Measurements from ENCODE around the gene CTNNA3.

The CTNNA3 gene

DNA sequence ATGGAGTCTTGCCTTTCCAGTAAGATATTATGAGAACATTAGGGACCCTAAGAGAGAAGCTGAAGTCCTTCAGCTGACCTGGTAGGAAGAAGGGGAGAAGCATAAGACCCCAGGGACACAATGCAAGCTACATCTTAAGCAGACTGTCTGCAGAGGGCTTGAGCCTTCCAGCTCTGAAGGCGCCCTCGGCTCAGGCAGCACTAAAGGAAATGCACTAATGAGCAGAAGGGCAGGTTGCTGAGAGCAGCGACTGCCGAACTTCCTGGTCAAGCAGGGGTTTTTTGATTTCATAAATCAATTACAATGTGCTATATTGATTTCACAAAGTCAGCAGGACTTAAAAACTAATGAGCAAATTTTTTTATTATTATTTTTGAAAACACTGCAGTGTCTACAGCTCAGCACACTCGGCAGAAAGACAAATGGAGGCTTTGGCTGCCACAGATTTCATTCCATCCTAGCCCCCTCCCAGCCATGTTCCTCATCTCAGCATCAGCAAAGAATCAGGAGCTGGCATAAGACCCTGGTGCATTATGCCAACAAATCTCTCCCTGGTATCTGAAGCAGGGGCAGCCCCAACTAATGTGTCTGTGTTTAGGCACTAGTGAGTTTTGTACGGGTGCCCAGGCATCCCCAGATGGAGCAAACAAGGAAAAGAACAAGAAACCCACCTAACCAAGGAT, 713.1 kb downstream of the CTNNA3 start:
- no peak overlapping the region for H3K27ac ChIP-seq (ENCODE audit: low read length)
- no peak overlapping the region for H3K9ac ChIP-seq (ENCODE audit: low read length)
- H3K27me3 ChIP-seq (ENCODE audit: control insufficient read depth, insufficient read depth, low read length): no peaks in the 10 kb centered on the region
- H3K9me3 ChIP-seq (ENCODE audit: control insufficient read depth, low read depth, low read length): no peaks in the 10 kb centered on the region
- H3K36me3 ChIP-seq (ENCODE audit: control insufficient read depth, low read depth, low read length): no peaks in the 10 kb centered on the region
- H3K4me1 ChIP-seq (ENCODE audit: control insufficient read depth, low read depth, low read length): no peaks in the 10 kb centered on the region
- H3K4me3 ChIP-seq (ENCODE audit: low read length): no peak overlapping the region

DNA sequence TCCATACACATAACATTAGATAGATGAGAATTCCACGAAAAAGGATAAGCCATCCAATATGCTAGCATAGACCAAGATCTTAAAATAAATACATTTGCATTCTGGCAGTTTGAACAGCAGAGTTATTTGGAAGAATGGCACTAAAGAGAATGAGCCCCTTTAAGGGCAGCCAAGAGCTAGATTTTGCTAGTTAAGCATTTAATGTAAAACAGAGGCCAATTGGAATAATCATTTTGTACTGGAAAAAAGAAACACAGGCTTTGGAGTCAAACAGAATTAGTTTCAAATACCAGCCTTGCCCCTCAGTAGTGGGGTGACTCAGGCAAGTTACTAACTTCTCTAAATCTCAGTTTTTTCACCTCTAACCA, 714.0 kb downstream of the CTNNA3 start:
- H3K36me3 ChIP-seq (ENCODE audit: control insufficient read depth, low read depth, low read length): no peaks in the 10 kb centered on the region
- no peaks in the 10 kb centered on the region for H3K27me3 ChIP-seq (ENCODE audit: control insufficient read depth, insufficient read depth, low read length)
- H3K9me3 ChIP-seq (ENCODE audit: control insufficient read depth, low read depth, low read length): no peaks in the 10 kb centered on the region
- no peak overlapping the region for H3K4me3 ChIP-seq (ENCODE audit: low read length)
- no peak overlapping the region for H3K27ac ChIP-seq (ENCODE audit: low read length)
- no peaks in the 10 kb centered on the region for H3K4me1 ChIP-seq (ENCODE audit: control insufficient read depth, low read depth, low read length)
- no peak overlapping the region for H3K9ac ChIP-seq (ENCODE audit: low read length)

DNA sequence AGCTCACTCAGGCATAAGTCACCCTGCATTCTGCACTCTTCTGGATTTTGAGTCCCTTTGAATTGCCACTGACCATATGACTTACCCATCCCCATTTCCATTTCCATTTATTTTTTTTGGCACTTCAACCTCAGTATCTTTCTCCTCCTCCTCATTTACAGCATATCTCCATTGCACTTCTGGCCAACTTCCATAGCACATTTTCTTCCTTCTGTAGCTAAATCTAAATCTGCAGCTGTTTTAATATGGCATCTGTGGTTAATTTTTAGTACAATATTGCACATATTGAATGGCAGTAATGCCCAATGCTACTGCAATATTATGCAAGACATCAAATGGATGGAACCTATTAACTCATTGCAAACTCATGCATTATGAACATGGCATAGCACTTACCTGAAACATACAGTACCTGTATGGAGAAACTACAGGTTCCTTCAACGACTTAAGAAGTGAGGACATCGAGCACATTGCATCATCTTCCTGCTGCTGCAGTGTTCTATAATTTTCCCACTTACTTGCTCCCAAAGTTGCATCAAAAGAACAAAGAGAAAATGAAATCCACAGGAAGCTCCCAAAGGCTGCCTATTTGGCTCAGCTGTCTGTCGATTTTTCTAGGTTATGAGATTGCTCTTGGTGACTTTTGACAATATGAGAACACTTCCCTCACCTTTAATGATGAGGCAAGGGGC, 714.5 kb downstream of the CTNNA3 start:
- no peak overlapping the region for H3K4me3 ChIP-seq (ENCODE audit: low read length)
- no peak overlapping the region for H3K27ac ChIP-seq (ENCODE audit: low read length)
- no peaks in the 10 kb centered on the region for H3K36me3 ChIP-seq (ENCODE audit: control insufficient read depth, low read depth, low read length)
- no peak overlapping the region for H3K9ac ChIP-seq (ENCODE audit: low read length)
- H3K9me3 ChIP-seq (ENCODE audit: control insufficient read depth, low read depth, low read length): no peaks in the 10 kb centered on the region
- no peaks in the 10 kb centered on the region for H3K4me1 ChIP-seq (ENCODE audit: control insufficient read depth, low read depth, low read length)
- no peaks in the 10 kb centered on the region for H3K27me3 ChIP-seq (ENCODE audit: control insufficient read depth, insufficient read depth, low read length)

DNA sequence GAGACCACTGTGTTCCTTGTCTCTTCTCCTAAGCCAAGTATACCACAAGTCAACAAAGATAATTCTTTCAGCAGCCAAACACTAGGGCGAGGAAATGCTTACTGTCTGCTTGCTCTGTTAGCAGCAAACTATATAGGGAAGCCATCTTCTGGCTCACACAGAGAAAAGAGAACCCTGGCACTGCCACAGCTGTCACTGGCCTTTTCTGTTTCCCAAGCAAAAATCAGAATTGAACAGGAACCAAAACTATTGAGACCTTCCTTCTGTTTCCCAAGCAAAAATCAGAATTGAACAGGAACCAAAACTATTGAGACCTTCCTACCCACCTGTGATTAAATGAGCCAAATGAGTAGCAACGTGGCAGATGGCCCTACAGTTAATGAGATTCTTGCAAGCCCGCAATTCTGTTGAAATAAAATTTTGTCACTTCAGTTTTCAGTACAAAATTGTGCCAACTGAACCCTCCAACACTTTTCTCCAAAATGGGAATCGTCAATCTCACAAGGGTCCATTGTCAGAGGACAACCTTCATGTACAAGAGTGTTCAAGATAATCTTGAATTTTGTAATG, 715.7 kb downstream of the CTNNA3 start:
- Histone ChIP-seq H3K9ac (ENCODE audit: low read length) (no peak overlapping the region), H3K9me3 (ENCODE audit: control insufficient read depth, low read depth, low read length) (no peaks in the 10 kb centered on the region), H3K27me3 (ENCODE audit: control insufficient read depth, insufficient read depth, low read length) (no peaks in the 10 kb centered on the region), H3K4me1 (ENCODE audit: control insufficient read depth, low read depth, low read length) (no peaks in the 10 kb centered on the region), H3K4me3 (ENCODE audit: low read length) (no peak overlapping the region), H3K36me3 (ENCODE audit: control insufficient read depth, low read depth, low read length) (no peaks in the 10 kb centered on the region), H3K27ac (ENCODE audit: low read length) (no peak overlapping the region)

DNA sequence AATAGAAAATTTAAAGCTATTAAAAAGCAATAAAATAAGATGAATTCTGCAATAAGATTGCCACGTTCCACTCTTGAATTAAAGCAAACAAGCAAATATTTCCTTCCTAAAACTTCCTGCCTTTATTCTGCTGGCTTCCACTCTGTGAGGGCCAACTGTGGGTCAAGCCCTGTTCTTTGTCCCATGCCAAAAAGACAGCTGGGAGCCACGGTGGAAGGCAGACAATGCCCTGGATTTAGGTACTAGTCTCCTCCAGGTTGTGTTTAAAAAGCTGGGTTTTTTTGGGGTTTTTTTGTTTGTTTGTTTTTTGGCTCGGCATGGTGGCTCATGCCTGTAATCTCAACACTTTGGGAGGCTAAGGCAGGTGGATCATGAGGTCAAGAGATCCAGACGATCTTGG, 731.0 kb downstream of the CTNNA3 start:
- Histone ChIP-seq H3K4me1 (ENCODE audit: control insufficient read depth, low read depth, low read length) (no peaks in the 10 kb centered on the region), H3K27ac (ENCODE audit: low read length) (no peak overlapping the region), H3K9ac (ENCODE audit: low read length) (no peak overlapping the region), H3K4me3 (ENCODE audit: low read length) (no peak overlapping the region), H3K9me3 (ENCODE audit: control insufficient read depth, low read depth, low read length) (no peaks in the 10 kb centered on the region), H3K36me3 (ENCODE audit: control insufficient read depth, low read depth, low read length) (no peaks in the 10 kb centered on the region), H3K27me3 (ENCODE audit: control insufficient read depth, insufficient read depth, low read length) (no peaks in the 10 kb centered on the region)

DNA sequence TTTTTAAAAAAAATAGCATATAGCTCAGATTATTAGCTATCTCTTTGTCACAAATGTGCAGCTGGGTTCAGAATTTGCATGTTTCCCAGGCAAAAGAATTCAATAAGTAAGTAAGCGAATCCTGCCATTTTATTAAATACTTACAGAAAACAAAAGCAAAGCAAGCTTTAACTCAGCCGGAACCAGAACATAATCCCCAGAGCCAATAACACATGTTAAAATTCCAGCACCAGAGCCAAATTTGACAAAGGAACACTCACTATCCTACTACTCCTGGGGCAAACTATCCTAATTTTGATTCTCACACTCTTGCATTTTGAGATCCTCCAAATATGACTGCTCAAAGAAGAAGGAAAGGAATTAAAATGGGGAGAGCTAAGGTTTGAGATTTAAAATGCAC, 737.5 kb downstream of the CTNNA3 start:
- Histone ChIP-seq H3K27me3 (ENCODE audit: control insufficient read depth, insufficient read depth, low read length) (no peaks in the 10 kb centered on the region), H3K4me3 (ENCODE audit: low read length) (no peak overlapping the region), H3K27ac (ENCODE audit: low read length) (no peak overlapping the region), H3K36me3 (ENCODE audit: control insufficient read depth, low read depth, low read length) (no peaks in the 10 kb centered on the region), H3K9ac (ENCODE audit: low read length) (no peak overlapping the region), H3K9me3 (ENCODE audit: control insufficient read depth, low read depth, low read length) (no peaks in the 10 kb centered on the region), H3K4me1 (ENCODE audit: control insufficient read depth, low read depth, low read length) (no peaks in the 10 kb centered on the region)

DNA sequence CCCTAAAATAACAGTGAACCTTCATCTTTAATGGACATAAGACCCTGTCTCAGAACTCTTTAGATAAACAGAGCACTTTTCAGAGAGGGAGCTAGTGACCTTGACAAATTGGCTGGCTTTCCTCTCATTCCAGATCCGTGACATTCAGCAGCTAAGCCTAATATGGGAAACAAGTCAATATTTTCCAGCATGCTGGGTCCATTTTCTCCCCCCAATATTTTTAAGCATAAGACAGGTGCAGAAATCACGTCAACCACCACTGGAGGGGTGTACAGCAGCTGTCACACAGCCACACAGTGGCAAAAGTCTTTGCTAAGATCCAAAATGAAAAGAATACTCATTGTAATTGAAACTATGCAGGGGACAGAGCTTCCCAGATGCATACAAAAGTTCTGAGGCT, 744.1 kb downstream of the CTNNA3 start:
- Histone ChIP-seq H3K27me3 (ENCODE audit: control insufficient read depth, insufficient read depth, low read length) (no peaks in the 10 kb centered on the region), H3K4me3 (ENCODE audit: low read length) (no peak overlapping the region), H3K27ac (ENCODE audit: low read length) (no peak overlapping the region), H3K36me3 (ENCODE audit: control insufficient read depth, low read depth, low read length) (no peaks in the 10 kb centered on the region), H3K9me3 (ENCODE audit: control insufficient read depth, low read depth, low read length) (no peaks in the 10 kb centered on the region), H3K4me1 (ENCODE audit: control insufficient read depth, low read depth, low read length) (no peaks in the 10 kb centered on the region), H3K9ac (ENCODE audit: low read length) (no peak overlapping the region)

DNA sequence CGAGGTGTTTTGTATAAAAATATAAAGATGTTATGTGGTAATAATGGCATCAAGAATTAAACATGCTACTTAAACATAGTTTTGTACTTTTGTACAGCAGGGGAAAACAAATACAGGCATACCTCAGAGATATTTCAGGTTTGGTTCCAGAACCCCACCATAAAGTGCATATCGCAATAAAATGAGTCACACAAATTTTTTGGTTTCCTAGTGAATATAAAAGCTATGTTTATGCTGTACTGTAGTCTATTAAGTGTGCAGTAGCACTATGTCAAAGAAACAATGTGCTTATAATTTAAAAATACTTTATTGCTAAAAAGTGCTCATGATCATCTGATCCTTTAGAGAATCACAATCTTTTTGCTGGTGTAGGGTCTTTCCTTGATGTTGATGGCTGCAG, 752.4 kb downstream of the CTNNA3 start:
- Histone ChIP-seq H3K4me3 (ENCODE audit: low read length) (no peak overlapping the region), H3K36me3 (ENCODE audit: control insufficient read depth, low read depth, low read length) (no peaks in the 10 kb centered on the region), H3K9ac (ENCODE audit: low read length) (no peak overlapping the region), H3K27me3 (ENCODE audit: control insufficient read depth, insufficient read depth, low read length) (no peaks in the 10 kb centered on the region), H3K4me1 (ENCODE audit: control insufficient read depth, low read depth, low read length) (no peaks in the 10 kb centered on the region), H3K27ac (ENCODE audit: low read length) (no peak overlapping the region), H3K9me3 (ENCODE audit: control insufficient read depth, low read depth, low read length) (no peaks in the 10 kb centered on the region)

DNA sequence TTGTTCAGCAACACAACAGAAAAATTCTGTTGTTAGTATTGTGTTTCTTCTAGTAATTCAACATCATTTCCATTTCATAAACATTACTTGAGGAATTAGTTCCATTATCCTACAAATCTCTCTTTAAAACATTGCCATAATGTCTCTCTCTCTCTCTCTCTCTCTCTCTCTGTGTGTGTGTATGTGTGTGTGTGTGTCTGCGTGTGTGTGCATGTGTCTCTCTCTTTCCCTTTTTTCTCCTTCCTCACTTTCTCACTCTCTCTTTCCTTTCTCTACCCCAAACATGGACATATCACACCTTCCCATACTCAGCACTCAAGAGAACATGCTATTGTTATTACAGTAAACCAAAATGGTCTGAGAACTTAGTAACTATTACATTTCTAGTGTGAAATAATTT, 753.6 kb downstream of the CTNNA3 start:
- H3K27ac ChIP-seq (ENCODE audit: low read length): no peak overlapping the region
- no peaks in the 10 kb centered on the region for H3K27me3 ChIP-seq (ENCODE audit: control insufficient read depth, insufficient read depth, low read length)
- H3K9me3 ChIP-seq (ENCODE audit: control insufficient read depth, low read depth, low read length): no peaks in the 10 kb centered on the region
- H3K4me1 ChIP-seq (ENCODE audit: control insufficient read depth, low read depth, low read length): no peaks in the 10 kb centered on the region
- H3K9ac ChIP-seq (ENCODE audit: low read length): no peak overlapping the region
- H3K36me3 ChIP-seq (ENCODE audit: control insufficient read depth, low read depth, low read length): no peaks in the 10 kb centered on the region
- no peak overlapping the region for H3K4me3 ChIP-seq (ENCODE audit: low read length)

DNA sequence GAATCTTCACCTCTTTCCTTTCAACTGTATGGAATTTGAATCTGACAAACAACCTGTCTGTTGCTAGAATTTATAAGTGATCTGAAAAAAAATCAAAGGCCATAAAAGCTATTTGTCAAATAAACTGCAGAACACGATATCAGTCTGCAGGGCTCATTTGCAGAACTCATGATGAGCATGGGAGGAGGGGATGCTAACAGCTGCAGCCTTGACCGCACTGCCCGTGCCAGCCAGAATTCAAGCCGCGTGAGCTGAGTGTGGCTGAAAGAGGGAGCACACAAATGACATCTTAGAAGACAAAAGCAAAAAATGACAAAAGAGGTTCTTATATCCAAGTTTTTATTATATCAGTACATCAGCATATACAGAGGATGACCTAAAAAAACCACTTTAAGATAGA, 754.5 kb downstream of the CTNNA3 start:
- Histone ChIP-seq H3K9me3 (ENCODE audit: control insufficient read depth, low read depth, low read length) (no peaks in the 10 kb centered on the region), H3K27ac (ENCODE audit: low read length) (no peak overlapping the region), H3K27me3 (ENCODE audit: control insufficient read depth, insufficient read depth, low read length) (no peaks in the 10 kb centered on the region), H3K4me1 (ENCODE audit: control insufficient read depth, low read depth, low read length) (no peaks in the 10 kb centered on the region), H3K9ac (ENCODE audit: low read length) (no peak overlapping the region), H3K4me3 (ENCODE audit: low read length) (no peak overlapping the region), H3K36me3 (ENCODE audit: control insufficient read depth, low read depth, low read length) (no peaks in the 10 kb centered on the region)

DNA sequence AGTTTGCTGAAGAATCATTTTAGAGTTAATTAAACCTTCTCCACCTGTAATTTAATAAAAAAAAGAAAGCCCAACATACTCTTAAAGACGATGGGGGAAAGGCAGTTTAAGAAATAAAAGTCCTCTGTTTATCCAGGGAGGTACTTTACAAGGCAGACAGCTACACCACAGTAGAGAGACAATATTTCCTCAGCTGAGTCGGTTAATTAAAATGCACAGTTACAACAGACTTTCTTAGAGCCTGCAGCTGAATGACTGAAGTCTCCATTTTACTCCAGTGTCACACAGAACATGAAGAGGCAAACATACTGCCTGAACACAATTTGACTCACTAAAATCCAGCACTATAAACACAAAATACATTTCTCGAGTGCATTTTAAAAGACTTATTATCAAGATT, 755.0 kb downstream of the CTNNA3 start:
- Histone ChIP-seq H3K9ac (ENCODE audit: low read length) (no peak overlapping the region), H3K4me3 (ENCODE audit: low read length) (no peak overlapping the region), H3K27me3 (ENCODE audit: control insufficient read depth, insufficient read depth, low read length) (no peaks in the 10 kb centered on the region), H3K27ac (ENCODE audit: low read length) (no peak overlapping the region), H3K9me3 (ENCODE audit: control insufficient read depth, low read depth, low read length) (no peaks in the 10 kb centered on the region), H3K4me1 (ENCODE audit: control insufficient read depth, low read depth, low read length) (no peaks in the 10 kb centered on the region), H3K36me3 (ENCODE audit: control insufficient read depth, low read depth, low read length) (no peaks in the 10 kb centered on the region)

DNA sequence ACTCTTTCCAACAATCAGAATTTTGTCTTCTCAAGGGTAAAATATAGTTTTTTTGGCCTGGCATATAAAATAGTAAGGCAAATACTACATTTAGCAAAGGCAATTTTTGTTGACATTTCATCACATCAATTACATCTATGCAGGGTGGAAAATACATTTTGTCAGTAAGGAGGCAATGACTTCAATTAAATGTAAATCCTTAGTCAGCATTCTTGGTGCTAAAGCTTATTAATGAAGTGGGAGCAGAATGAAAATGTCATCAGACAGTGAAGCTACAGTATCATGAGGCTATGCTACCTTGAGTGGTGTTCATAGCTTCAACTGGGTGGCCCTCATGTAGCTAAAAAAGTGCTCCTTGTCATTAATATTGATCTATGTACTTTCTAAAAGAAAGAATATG, 761.3 kb downstream of the CTNNA3 start:
- Histone ChIP-seq H3K4me3 (ENCODE audit: low read length) (no peak overlapping the region), H3K9me3 (ENCODE audit: control insufficient read depth, low read depth, low read length) (no peaks in the 10 kb centered on the region), H3K9ac (ENCODE audit: low read length) (no peak overlapping the region), H3K36me3 (ENCODE audit: control insufficient read depth, low read depth, low read length) (no peaks in the 10 kb centered on the region), H3K27me3 (ENCODE audit: control insufficient read depth, insufficient read depth, low read length) (peaks cover 6% of the 10 kb centered on the region), H3K4me1 (ENCODE audit: control insufficient read depth, low read depth, low read length) (peaks cover 12% of the 10 kb centered on the region), H3K27ac (ENCODE audit: low read length) (no peak overlapping the region)
